Measurements from ENCODE around the gene DBN1.

DBN1 gene

DNA sequence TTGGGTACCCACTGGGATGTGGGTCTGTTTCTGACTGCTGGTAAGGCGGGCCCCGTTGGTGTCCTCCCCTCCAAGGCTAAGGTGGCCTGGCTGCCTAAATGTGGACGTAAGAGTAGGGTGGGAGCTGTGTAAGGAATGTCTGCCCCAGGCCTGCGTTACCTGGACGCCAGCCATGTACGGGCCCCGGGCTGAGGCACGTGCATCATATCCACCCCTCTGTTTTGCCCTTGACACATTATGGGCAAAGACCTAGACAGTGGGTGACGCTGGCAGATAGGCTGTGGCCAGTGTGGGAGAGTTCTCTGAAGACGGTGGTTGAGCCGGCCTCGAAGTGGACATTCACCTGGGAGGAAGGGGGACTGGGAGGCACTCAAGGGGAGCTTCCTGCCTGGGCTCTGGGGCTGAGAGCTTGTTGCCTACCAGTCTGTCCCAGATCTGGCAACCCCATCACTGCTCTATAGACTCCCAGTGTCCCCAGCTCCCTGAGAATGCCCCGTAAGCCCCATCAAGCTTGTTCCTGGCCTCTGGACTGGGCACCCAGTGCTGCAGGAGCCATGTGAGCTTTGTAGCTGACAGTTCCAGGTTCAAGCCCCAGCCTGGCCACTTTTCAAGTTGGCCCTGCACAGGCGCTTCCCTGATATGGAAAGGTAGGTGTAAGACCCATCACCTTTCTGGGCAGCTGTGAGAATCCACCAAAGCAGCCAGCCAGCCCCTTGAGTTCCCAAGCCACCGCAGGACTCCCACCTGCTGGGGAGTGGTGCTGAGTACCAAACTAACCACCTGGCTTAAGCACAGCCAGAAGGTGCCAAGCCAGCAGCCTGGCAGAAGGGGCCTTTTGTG lies 30.1 kb downstream of the DBN1 start:
- DNase-seq (ENCODE audit: low spot score) = no peak

DNA sequence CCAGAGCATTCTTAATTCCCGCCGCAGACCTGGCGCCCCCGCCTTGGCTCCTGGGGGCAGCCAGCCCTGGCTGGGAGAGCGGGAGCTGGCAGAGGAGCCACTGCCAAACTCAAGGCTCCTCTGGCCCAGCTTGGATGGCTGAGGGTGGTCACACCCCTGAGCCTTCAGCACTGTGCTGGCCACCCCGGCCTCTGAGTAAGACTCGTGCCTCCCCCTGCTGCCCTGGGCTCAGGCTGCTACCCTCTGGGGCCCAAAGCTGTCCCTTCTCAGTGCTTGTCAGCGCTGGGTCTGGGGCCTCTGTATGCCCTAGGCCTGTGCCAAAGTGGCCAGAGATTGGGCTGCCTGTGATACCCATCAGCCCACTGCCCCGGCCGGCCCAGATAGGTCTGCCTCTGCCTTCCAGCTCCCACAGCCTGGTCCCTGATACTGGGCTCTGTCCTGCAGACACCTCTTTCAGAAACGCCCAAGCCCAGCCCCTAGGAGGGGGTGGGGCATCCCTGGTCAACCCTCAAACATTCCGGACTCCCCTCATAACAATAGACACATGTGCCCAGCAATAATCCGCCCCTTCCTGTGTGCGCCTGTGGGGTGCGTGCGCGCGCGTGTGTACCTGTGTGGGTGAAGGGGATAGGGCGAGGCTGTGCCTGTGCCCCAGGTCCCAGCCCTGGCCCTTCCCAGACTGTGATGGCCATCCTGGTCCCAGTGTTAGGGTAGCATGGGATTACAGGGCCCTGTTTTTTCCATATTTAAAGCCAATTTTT lies 31.2 kb downstream of the DBN1 start:
- no peak for DNase-seq (ENCODE audit: low spot score)

DNA sequence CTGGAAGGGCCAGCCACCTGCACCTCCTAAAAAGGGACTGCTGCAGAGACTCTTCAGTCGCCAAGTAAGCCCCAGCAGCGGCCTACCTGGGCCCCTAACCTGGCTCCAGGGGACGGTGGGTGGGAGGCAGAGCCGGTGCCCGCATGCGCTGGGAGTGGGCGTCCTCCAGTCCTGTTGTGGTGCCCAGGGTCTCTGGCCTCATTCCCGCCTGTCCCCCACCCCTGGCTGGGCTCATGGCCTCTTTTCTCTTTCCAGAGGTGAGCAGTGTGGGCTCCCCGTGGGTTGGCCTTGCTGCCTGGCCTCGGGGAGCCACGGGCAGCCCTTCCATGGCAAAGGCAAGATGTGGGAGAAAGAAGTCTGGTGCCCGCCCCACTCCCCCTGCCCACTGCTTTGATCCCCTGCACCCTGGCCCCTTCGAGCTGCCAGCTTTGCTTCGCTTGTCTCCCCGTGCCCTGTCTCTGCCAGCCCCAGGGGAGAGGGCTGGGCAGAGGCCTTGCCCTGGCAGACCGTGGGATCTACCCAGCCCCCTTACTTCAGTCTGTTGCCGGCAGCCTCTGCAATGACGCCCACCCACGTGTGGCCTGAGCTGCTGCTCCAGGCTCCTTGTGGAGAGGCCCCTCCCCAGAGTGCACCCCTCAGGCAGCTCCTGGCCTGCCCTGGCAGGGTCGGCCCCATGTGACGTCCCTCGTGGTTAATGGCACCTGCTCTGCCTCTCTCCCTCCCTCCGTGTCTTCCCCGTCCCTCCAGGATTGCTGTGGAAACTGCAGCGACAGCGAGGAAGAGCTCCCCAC lies 32.2 kb downstream of the DBN1 start:
- DNase-seq (ENCODE audit: low spot score) = no peak

DNA sequence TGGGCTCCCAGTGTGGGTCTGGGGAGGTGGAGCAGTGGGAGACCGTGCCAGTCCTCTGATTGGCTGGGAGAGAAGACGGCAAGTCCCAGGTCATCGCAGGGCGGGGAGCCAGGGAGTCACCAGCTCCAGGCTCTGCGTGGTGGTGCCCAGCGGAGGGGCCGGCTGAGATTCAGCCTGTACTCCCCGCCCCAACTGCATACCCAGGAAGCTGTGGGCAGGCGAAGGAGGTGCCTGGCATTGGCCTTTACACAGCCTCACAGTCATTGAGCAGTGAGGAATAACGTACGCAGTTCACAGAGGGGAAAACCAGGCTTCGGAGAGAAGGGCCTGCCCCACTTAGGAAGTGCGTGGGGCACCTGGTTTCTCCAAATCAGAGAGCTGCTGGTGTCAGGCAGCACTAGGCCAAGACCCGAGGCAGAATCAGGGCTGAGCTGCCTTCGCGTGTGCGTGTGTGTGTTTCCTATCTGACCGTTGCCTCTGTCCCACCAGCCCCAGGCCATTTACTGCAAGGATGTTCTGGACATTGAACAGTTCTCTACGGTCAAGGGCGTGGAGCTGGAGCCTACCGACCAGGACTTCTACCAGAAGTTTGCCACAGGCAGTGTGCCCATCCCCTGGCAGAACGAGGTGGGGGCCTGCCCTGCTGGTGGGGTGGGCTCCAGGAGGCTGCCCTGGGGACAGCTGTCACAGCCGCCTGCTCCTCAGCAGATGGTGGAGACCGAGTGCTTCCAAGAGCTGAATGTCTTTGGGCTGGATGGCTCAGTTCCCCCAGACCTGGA lies 33.0 kb downstream of the DBN1 start:
- no peak for DNase-seq (ENCODE audit: low spot score)

DNA sequence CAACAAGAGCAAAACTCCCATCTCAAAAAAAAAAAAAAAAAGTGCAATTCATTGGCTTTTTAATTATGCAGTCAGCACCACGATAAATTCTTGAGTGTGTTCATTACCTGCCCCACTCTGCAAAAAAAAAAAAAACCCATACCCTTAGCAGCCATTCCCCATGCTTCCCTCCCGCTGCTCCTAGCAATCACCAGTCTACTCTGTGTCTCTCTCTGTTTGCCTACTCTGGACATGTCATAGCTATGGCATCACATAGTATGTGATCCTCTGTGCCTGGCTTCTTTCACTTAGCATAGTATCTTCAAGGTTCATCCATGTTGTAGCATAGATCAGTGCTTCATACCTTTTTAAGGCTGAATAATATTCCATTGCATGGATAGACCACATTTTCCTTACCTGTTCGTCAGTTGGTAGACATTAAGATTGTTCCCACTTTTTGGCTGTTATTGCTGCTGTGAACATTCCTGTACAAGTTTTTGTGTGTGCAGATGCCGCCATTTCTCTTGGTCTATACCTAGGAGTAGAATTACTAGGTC lies 33.8 kb downstream of the DBN1 start:
- DNase-seq (ENCODE audit: low spot score) = no peak

DNA sequence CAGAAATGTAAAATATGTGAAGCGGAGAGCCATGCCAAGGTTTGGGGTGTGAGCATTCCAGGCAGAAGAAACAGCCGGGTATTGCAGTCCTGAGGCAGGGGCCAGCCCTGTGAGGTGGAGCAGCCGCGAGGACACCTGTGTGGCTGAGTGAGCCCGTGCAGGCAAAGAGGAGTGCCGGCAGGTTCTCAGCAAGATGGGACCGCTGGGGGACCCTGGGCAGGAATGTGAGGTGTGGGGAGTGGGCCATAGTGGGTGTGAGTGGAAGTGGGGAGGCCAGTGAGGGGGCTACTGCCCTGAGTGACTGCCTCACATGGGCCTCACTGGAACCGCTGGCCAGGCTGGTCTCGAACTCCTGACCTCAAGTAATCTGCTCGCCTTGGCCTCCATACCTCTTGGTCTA lies 35.0 kb downstream of the DBN1 start:
- no peak for DNase-seq (ENCODE audit: low spot score)

DNA sequence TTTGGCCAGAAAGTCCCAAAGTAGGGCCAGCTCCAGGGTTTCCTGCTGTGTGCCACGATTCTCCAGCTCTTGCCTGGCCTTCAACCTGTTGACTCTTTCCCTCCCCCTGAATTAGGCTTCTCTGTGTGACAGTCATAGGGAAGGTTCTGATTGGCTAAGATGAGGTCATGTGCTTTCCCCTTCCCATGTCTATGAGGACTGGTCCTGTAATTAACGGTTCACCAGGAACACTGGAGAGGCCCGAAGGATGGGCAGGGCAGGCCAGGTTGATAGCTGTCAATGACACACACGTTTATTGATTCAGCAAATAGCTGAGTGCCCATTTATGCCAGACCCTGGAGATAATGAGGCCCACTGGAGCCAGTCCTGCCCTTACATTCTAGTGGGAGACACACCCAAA lies 35.8 kb downstream of the DBN1 start:
- no peak for DNase-seq (ENCODE audit: low spot score)

DNA sequence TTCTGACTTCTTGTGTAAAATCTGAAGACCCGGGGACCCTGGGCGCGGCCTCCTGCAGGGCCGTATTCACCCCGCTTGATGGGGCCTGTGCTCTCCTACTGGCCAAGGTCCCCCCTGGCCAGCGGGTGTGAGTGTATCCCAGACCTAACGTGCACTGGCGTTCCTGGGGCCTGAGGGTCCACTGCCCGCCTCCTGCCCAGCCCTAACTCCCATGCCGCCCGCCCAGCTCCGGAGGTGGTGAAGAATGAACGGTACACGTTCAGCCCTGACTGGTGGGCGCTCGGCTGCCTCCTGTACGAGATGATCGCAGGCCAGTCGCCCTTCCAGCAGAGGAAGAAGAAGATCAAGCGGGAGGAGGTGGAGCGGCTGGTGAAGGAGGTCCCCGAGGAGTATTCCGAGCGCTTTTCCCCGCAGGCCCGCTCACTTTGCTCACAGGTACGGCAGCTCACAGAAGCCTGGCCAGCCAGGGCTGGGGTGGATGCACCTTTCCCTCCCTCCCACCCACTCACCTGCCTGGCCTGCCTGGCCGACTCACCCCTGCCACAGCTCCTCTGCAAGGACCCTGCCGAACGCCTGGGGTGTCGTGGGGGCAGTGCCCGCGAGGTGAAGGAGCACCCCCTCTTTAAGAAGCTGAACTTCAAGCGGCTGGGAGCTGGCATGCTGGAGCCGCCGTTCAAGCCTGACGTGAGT lies 37.4 kb downstream of the DBN1 start:
- DNase-seq (ENCODE audit: low spot score) = no peak

DNA sequence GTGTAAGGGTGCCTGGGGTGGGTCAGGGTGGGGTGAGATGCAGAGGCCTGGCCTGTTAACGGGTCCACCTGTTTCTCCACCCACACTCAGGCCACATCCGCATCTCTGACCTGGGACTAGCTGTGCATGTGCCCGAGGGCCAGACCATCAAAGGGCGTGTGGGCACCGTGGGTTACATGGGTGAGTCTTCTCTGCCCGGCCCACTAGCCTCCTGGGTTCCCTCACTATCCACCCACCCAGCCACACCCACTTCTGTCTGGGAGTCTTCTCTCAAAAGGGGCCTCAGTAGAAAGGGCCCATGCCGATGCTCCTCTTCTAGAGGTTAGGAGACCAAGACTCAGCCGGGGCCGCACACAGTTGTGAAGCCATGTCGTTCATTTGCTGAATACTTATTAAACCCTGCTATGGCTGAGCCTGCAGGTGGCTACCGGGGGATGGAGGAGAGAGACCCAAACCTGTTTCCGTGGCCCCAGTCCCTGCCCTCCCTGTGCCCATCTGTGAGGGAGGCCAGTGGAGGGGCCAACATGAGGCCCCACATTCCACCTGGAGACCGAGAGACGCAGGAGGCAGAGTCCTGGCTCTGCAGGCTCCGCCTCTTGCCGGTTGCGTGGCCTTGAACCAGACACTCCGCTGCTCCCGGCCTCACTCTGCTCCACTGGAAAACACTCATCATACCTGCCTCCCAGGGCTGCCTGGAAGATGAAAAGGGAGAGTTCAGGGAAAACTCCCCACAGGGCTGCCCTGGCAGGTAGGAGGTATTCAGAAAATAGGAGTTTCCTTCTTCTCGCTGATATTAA lies 38.3 kb downstream of the DBN1 start:
- DNase-seq (ENCODE audit: low spot score) = no peak

DNA sequence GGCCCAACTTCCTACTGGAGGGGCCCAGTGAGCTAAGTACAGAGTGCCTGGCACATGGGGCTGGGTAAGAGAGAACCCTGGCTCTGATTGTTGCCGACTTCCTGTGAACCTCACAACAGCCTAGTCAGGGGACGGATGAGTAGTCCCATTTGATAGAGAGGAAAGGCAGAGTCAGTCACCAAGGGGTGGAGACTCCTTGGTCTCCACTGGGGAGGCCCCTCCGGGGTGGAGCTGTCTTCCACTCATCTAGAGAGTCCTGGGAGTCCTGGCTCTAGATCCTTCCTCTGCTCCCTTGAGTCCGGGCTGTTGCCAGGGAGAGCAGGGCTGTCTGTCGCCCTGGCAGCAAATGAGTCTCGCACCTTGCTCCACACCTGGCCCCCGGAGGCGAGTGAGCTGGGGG lies 39.0 kb downstream of the DBN1 start:
- no peak for DNase-seq (ENCODE audit: low spot score)

DNA sequence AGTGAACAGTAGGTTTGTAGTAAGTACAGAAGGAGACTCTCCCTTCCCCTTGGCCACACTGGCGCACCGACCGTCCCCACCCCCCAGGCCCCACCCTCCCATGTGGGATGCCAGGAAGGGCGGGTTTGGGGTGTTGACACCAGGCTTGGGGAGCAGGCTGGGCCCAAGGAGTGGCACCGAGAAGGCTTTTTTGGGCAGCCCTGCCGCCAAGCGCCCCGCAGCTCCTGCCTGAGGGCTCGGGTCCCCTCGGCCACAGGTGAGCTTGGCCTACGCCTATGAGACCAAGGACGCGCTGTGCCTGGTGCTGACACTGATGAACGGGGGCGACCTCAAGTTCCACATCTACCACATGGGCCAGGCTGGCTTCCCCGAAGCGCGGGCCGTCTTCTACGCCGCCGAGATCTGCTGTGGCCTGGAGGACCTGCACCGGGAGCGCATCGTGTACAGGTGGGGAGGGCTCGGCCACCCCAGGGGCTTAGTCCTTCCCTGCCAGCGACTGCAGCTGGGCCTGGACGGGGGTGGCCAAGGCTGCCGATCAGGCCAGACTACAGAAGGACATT lies 39.7 kb downstream of the DBN1 start:
- DNase-seq (ENCODE audit: low spot score) = no peak

DNA sequence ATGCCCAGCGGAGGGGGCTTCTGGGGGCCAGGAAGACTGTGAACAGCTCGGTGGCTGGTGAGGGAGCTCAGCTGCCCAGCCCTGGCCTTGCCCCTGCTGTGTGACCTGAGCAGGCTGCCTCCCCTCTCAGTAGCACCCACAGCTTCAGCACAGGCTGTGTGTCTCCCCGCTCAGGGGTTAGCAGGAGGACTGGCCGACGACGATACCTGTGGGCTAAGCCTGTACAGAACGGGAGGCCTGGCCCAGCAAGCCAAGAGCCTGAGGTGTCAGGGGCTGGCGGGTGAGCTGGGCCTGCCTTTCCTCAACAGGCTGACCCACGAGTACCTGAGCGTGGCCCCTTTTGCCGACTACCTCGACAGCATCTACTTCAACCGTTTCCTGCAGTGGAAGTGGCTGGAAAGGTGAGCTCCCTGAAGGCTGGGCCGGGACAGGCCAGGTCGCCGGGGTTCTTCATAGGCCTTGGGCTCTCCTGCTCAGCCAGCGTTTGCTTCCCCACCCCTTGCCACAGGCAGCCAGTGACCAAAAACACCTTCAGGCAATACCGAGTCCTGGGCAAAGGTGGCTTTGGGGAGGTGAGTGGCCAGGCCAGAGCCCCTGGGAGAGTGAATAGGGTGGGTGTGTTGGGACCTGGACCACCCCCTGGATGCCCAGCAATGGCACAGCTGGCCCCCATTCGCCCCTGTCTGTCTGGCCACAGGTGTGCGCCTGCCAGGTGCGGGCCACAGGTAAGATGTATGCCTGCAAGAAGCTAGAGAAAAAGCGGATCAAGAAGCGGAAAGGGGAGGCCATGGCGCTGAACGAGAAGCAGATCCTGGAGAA lies 40.4 kb downstream of the DBN1 start:
- no peak for DNase-seq (ENCODE audit: low spot score)

DNA sequence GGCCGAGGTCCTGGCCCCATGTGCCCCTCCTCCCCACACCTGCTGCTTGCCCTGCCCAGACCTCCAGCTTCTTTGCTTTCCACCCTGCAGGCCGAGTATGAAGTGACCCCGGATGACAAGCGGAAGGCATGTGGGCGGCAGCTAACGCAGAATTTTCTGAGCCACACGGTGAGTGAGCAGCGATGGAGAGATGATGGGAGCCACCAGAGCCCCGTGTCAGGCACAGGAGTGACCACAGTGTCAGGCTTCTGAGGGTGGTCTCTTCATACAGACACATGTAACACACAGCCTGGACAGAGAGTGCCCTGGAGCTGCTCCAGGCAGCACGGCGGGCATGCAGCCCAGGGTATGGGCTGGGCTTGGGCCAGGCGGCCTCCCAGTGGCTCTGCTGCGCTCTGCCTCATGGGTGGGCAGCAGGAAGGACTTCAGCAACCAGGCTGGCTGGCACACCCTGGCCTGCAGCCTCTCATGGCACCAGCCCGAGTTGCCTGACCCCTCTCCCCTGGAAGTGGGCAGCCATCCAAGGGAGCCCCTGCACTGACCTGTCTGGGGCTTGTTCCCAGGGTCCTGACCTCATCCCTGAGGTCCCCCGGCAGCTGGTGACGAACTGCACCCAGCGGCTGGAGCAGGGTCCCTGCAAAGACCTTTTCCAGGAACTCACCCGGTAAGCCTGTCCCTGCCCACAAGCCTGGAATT lies 41.1 kb downstream of the DBN1 start:
- DNase-seq (ENCODE audit: low spot score) = no peak

DNA sequence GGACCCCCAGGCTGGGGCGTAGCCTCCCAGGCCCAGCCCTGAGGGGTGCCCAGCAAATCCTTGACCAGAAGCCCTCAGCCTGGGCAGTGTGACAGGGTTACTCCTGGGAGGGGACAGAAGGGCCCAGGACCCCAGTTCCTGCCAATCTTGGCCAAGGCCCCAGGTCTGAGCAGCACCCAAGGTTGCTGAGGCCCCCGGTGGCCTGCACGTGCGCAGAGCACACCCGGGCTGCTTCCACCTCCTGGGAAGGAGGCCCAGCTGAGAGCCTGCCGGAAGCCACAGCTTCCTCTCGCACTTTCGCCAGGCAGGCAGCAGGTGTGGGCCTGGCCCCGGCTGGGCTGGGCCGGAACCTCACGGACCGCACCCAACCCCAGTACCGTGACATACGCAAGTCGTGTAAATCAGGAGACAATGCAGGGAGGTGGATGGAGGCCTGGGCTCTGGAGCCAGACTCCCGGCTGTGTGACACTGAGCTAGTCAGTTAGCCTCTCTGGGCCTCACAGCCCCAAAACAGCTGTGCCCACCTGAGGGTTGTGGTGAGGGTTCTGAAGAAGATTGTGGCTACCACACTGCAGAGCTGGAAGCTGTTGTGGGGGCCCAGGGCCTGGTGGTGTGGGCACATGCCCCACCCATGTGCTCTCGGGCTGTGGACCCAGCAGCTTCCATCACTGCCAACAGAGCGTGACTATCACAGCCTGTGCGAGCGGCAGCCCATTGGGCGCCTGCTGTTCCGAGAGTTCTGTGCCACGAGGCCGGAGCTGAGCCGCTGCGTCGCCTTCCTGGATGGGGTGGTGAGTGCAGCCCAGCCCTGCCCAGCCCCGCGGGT lies 41.9 kb downstream of the DBN1 start:
- no peak for DNase-seq (ENCODE audit: low spot score)

DNA sequence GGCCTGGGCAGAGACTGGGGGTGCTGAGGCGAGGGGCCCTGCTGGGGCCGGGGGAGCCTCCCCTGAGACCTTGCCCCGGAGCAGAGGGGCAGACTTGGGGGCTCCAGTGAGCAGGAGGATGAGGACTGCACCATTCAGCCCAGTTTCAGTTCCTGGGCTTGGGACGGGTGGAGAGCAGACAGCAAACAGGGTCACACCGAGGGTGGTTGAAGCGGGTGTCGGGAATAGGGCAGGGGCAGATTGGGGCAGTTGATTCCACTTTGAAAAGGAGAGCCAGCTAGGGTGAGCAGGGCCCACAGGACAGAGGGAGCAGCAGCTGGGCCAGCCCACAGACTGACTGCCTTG lies 42.5 kb downstream of the DBN1 start:
- no peak for DNase-seq (ENCODE audit: low spot score)

DNA sequence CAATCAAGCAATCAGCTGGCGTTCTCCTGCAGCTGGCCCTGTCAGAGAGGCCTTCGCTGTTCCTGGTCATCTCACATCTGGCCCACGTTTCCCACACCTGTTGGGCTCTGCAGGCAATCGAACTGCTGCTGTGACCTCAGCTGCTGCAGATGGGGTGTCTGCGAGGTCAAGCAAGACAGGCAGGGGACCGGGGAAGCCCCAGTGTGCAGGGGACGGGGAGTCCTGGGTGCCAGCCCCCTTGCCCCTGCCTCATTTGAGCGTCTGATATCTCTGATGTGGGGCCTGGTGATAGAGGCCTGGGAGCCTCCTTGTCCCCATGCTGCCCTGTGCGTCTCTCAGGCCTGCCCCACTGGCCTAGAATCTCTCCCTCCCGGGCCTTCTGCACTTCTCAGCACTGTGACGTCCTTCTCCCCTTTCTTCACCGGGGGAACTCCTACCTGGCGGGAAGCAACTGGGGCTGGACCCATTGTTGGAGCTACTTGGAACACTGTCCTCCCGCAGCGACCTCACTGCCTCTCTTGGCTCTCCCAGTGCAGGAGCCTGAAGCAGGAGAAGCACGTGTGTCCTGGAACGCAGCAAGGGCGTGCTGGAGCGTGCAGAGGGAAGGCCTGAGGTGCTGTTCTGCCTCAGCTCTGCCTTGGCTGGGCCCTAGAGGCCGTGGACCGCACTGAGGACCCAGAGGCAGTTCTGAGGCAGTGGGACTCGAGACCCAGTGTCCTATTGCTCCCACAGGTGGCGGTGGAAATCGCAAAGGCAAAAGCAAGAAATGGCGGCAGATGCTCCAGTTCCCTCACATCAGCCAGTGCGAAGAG lies 43.1 kb downstream of the DBN1 start:
- DNase-seq (ENCODE audit: low spot score) = no peak
